Duodenal mucosa (tissue), 2 donors: ENCODE results near the gene PAPPA2.
"Not testable (repeated sequence)": the region's sequence is repeated elsewhere in the genome, so short reads cannot be mapped to it uniquely, and the experiment has no call there.

Experiments
- H3K27ac ChIP-seq: one replicate; pipeline ENCODE4 v1.7.0; 2013; ENCODE audit warnings: low read depth, low read length
- H3K27me3 ChIP-seq, 2 donors: one replicate each; pipeline ENCODE4 v1.7.0; 2013; ENCODE audit warnings: low read length in 2 of 2, control low read depth in 1 of 2; ENCODE audit not compliant: insufficient read depth in 2 of 2, control insufficient read depth in 1 of 2
- H3K36me3 ChIP-seq, 2 donors: one replicate each; pipeline ENCODE4 v1.7.0; 2013; ENCODE audit warnings: low read length in 2 of 2, control low read depth in 1 of 2; ENCODE audit not compliant: insufficient read depth in 2 of 2, control insufficient read depth in 1 of 2
- H3K4me1 ChIP-seq, 2 donors: one replicate each; pipeline ENCODE4 v1.7.0; 2013; ENCODE audit warnings: low read length in 2 of 2, control low read depth in 1 of 2; ENCODE audit not compliant: insufficient read depth in 2 of 2, control insufficient read depth in 1 of 2
- H3K4me3 ChIP-seq, 2 donors: one replicate each; pipeline ENCODE4 v1.7.0; 2013; ENCODE audit warnings: low read length in 2 of 2, low read depth in 1 of 2
- H3K9ac ChIP-seq, 2 donors: one replicate each; pipeline ENCODE4 v1.7.0; 2013; ENCODE audit warnings: low read length in 2 of 2, low read depth in 1 of 2
- H3K9me3 ChIP-seq, 2 donors: one replicate each; pipeline ENCODE4 v1.7.0; 2013; ENCODE audit warnings: low read length in 2 of 2, control low read depth in 1 of 2; ENCODE audit not compliant: control insufficient read depth in 1 of 2

Gene PAPPA2

DNA sequence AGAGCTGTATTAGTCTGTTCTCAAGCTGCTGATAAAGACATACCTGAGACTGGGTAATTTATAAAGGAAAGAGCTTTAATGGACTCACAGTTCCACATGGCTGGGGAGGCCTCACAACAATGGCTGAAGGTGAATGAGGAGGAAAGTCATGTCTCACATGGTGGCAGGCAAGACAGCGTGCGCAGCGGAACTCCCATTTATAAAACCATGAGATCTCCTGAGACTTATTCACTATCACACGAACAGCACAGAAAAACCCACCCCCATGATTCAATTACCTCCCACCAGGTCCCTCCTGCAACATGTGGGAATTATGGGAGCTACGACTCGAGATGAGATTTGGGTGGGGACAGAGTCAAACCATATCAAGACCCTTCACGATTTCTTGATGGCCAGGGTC lies 98.8 kb downstream of the PAPPA2 start:
- H3K9ac ChIP-seq, H3K36me3 ChIP-seq, H3K9me3 ChIP-seq, H3K4me3 ChIP-seq, H3K27ac ChIP-seq, H3K27me3 ChIP-seq, H3K4me1 ChIP-seq: not testable (repeated sequence)

DNA sequence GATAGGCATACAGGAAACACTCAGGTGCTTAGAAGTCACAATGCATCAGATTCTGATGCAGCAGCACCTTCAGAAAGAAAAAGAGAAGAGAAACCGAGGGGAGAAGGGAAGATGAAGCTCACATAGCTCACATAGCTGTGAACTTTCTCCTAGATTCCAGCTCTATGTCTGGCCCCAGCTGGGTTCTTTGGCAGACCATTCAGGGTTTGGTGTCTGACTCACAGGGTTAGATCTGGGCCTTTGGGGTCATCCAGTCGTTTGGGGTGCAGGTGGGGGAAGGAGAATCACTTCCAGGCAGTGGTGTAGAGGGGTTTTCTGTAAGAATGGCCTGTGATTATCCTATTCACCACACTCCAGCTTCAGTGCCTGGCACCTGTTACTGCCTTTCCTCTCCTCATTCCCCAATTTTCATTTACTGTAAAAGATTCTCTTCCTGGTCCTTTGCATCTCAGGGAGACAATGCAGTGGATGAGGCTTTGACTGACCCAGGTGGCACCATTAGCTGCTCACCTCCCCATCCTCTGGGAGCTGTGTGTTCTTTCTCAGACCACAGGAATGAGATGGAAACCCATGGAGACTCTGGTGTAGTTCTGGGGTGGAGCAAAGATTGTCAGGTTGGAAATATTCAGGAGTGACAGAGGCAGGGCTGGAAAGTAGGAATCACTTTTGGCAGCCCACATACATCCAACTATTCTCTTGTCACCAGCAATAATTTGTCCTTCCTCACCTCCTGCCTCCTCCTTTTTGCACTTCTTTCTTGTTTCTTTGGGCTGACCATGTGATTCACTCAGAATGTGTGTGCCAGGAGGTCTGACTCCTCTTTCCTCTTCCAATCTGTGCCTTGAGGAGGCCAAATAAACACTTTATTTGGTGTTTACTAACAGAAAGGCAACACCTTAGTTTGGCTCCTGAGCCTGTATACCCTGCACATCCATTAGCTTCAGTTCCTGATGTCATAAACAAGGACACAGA lies 103.3 kb downstream of the PAPPA2 start:
- H3K36me3 ChIP-seq, result no peaks in the 10 kb centered on the region
- no peak overlapping the region for H3K27ac ChIP-seq

DNA sequence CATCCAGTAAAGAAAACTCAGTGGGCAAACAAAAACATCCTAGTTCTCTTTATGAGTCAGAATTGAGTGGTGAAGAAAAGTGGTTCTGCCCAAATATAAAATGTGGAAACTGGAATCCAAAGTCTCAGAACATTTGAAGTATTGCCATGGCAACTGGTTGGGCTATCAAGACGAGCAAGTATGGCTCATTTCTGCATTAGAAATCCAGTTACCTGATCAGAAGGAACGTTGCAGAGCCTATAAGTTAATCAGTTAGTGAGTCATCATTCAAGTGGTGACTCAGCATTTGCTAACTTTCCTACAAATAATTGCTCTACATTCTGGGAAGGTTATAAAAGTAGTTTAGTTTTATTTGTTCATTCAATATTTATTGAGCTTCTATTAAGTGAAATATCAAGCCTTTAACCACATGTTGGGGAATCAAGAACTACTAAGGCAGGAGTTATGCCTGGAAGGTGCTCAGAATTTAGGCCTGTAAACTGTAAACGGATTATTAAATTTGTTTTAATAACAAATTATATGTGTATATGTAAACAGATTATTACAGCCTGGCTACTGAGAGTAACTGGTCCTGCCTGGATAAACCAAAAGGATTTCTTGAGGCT lies 104.3 kb downstream of the PAPPA2 start:
- no peaks in the 10 kb centered on the region for H3K27me3 ChIP-seq
- no peak overlapping the region for H3K9ac ChIP-seq
- H3K4me3 ChIP-seq, result no peak overlapping the region
- H3K4me1 ChIP-seq, result no peaks in the 10 kb centered on the region
- no peak overlapping the region for H3K27ac ChIP-seq
- H3K36me3 ChIP-seq, result no peaks in the 10 kb centered on the region
- no peaks in the 10 kb centered on the region for H3K9me3 ChIP-seq

More for the DNA sequence above, 103.3 kb downstream of the PAPPA2 start:
- no peak overlapping the region for H3K4me3 ChIP-seq
- no peak overlapping the region for H3K9ac ChIP-seq
- H3K27me3 ChIP-seq, result no peaks in the 10 kb centered on the region
- no peaks in the 10 kb centered on the region for H3K9me3 ChIP-seq
- H3K4me1 ChIP-seq, result no peaks in the 10 kb centered on the region

DNA sequence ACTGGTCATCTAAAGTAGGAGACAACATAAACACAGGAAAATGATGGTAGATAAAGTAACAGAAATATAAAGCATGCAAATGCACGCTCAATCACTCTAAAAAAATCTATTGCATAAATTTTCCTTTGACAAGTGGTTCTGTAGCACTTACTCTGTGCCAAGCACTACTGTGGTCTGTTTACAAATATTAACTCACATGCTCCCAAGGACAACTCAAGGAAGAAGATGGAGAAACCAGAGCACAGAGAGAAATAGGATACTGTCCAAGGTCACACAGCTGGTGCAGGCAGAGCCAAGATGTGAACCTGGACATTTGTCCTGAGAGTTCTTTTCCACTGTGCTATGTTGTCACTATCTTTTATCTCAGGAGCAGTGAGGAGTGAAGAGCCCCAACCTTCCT lies 105.2 kb downstream of the PAPPA2 start:
- Histone ChIP-seq H3K27me3 (no peaks in the 10 kb centered on the region), H3K9ac (no peak overlapping the region), H3K4me1 (no peaks in the 10 kb centered on the region), H3K9me3 (no peaks in the 10 kb centered on the region), H3K36me3 (no peaks in the 10 kb centered on the region), H3K27ac (no peak overlapping the region), H3K4me3 (no peak overlapping the region)

DNA sequence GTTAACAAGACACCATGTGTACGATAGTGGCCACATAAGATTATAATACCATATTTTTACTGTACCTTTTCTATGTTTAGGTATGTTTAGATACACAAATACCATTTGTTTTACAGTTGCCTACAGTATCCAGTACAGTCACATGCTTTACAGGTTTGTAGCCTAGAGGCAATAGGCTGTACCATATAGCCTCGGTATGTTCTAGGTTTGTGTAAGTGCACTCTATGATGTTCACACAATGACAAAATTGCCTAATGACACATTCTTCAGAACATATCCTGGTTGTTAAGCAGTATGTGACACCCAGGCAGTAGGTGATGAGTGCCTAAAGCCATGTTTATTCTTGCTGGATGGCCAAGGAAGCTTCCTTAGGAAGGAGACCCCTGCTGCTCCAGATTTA lies 111.8 kb downstream of the PAPPA2 start:
- no peaks in the 10 kb centered on the region for H3K4me1 ChIP-seq

DNA sequence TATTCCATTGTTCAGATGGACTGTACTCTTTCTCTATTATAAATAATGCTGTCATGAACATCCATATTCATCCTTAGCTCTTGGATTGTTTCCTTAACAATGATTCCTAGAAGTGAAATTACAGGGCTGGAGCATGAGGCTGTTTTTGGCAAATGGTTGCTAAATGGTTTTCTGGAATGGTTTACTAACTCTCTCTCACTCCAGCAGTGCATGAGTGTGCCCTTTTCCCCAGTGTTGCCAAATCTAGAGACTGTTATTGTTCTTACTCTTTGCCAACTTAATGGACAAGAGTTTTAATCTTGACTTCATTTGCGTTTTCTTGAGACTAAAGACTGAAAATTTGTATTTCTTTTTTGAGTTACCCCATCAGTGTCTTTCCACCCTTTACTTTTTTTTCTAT lies 113.0 kb downstream of the PAPPA2 start:
- H3K27me3 ChIP-seq, result no peaks in the 10 kb centered on the region
- no peaks in the 10 kb centered on the region for H3K36me3 ChIP-seq
- H3K4me3 ChIP-seq, result no peak overlapping the region
- no peak overlapping the region for H3K9ac ChIP-seq
- H3K27ac ChIP-seq, result no peak overlapping the region
- no peaks in the 10 kb centered on the region for H3K4me1 ChIP-seq
- no peaks in the 10 kb centered on the region for H3K9me3 ChIP-seq

More for the DNA sequence above, 111.8 kb downstream of the PAPPA2 start:
- Histone ChIP-seq H3K9me3 (no peaks in the 10 kb centered on the region), H3K27me3 (no peaks in the 10 kb centered on the region), H3K36me3 (no peaks in the 10 kb centered on the region), H3K27ac (no peak overlapping the region), H3K4me3 (no peak overlapping the region), H3K9ac (no peak overlapping the region)

DNA sequence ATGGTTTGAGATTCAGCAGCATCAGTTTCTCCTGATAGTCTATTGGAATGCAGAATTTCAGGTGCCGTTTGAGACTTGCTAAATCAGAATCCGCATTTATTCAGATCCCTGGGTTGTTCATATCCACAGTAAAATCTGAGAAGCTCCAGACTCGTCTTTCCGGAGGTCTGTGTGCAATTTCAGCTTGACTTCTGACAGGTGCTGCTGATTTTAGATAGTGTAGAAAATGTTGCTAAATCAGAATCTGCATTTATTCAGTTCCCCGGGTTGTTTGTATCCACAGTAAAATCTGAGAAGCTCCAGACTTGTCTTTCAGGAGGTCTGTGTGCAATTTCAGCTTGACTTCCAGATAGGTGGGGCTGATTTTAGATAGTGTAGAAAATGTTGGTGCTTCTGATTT lies 113.7 kb downstream of the PAPPA2 start:
- no peaks in the 10 kb centered on the region for H3K36me3 ChIP-seq
- no peaks in the 10 kb centered on the region for H3K9me3 ChIP-seq
- no peak overlapping the region for H3K9ac ChIP-seq
- no peak overlapping the region for H3K27ac ChIP-seq
- H3K4me3 ChIP-seq, result no peak overlapping the region
- H3K4me1 ChIP-seq, result no peaks in the 10 kb centered on the region
- no peaks in the 10 kb centered on the region for H3K27me3 ChIP-seq

DNA sequence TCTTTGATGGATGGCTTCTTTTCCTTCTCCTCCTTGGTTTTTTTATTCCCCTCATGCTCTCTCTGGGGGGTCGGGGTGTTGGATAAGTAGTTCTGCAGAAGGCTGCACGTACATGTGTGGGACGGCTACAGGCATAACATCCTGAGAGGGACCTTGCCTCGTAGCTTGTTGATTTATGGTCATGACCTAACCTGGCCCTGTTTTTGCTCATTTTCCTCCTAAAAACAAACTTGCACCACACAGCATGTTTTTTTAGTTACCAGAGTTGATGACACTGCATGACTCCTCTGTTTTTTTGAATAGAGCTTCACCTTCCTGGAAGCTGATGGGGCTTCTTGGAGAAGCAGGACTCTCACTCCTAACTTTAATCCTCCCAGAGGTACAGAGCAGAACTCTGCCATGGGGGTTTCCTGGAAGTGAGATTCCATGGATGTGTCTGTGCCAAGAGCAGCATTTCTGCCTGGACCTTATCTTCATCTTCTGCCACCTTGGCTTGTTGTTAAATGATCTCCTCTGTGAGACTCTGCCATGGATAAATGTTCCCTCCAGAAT lies 114.7 kb downstream of the PAPPA2 start:
- Histone ChIP-seq H3K27ac (no peak overlapping the region), H3K27me3 (no peaks in the 10 kb centered on the region), H3K9me3 (no peaks in the 10 kb centered on the region), H3K9ac (no peak overlapping the region), H3K4me1 (no peaks in the 10 kb centered on the region), H3K4me3 (no peak overlapping the region), H3K36me3 (no peaks in the 10 kb centered on the region)

DNA sequence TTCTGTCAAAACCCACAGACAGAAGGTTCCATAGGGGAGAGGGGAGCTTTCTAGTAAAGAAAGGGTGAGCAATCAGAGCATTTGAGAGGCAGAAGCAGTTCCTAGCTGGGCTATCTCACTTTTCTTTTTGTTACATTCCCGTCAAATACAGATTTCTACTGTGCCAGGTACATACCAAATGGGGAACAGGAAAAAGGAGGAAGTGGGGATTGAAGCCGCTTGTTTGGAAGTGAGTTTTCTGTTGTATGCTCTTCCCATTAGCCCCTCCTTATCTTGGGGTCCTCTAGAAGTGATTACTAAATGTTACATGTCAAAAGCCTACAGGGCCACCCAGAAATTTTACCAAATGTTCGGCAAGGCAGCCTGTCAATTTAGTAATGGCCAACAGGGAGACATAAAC lies 116.1 kb downstream of the PAPPA2 start:
- Histone ChIP-seq H3K36me3 (no peaks in the 10 kb centered on the region), H3K4me1 (no peaks in the 10 kb centered on the region), H3K27ac (no peak overlapping the region), H3K4me3 (no peak overlapping the region), H3K9me3 (no peaks in the 10 kb centered on the region), H3K9ac (no peak overlapping the region), H3K27me3 (no peaks in the 10 kb centered on the region)

DNA sequence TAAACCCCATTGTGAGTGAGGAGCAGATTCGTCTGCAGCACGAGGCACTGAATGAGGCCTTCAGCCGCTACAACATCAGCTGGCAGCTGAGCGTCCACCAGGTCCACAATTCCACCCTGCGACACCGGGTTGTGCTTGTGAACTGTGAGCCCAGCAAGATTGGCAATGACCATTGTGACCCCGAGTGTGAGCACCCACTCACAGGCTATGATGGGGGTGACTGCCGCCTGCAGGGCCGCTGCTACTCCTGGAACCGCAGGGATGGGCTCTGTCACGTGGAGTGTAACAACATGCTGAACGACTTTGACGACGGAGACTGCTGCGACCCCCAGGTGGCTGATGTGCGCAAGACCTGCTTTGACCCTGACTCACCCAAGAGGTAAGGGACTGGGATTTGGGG lies 132.2 kb downstream of the PAPPA2 start:
- Histone ChIP-seq H3K4me1 (no peaks in the 10 kb centered on the region), H3K27me3 (no peaks in the 10 kb centered on the region), H3K9me3 (no peaks in the 10 kb centered on the region), H3K36me3 (no peaks in the 10 kb centered on the region), H3K9ac (no peak overlapping the region), H3K4me3 (no peak overlapping the region), H3K27ac (no peak overlapping the region)
